Mesenchymal stem cell (in vitro differentiated cells and primary cell): ENCODE results near the gene C9orf78. TPM values are rescaled to one million over a fixed set of nuclear protein-coding genes. Genes with fewer than 3 reads are reported as not detected.

Experiments
- DNase-seq: peaks from one replicate; pipeline ENCODE4 v3.0.0-alpha.2; 2013
- H2AFZ ChIP-seq: one replicate; pipeline ENCODE4 v1.6.1; 2013; ENCODE audit warnings: low read depth, mild to moderate bottlenecking, control low read depth, inconsistent platforms, low read length, moderate library complexity
- H2AK5ac ChIP-seq: 2 replicates; pipeline ENCODE4 v1.6.1; 2013; ENCODE audit warnings: low read length, moderate library complexity, mild to moderate bottlenecking, inconsistent platforms; ENCODE audit not compliant: severe bottlenecking
- H2BK120ac ChIP-seq: one replicate; pipeline ENCODE4 v1.6.1; 2013; ENCODE audit warnings: low read depth, mild to moderate bottlenecking, inconsistent platforms, low read length, moderate library complexity
- H2BK12ac ChIP-seq, 2 experiments: one replicate each; pipeline ENCODE4 v1.6.1; 2013; ENCODE audit warnings: inconsistent platforms in 2 of 2, low read length in 2 of 2, mild to moderate bottlenecking in 2 of 2, moderate library complexity in 2 of 2, control low read depth in 1 of 2
- H2BK15ac ChIP-seq: one replicate; pipeline ENCODE4 v1.6.1; 2013; ENCODE audit warnings: mild to moderate bottlenecking, low read depth, inconsistent platforms; ENCODE audit not compliant: poor library complexity, severe bottlenecking
- H2BK5ac ChIP-seq: 2 replicates; pipeline ENCODE4 v1.6.1; 2013; ENCODE audit warnings: low read depth, mild to moderate bottlenecking, low read length, control low read depth, inconsistent platforms; ENCODE audit not compliant: poor library complexity, severe bottlenecking
- H3K14ac ChIP-seq, 2 experiments: one replicate each; pipeline ENCODE4 v1.6.1; 2013; ENCODE audit warnings: inconsistent platforms in 2 of 2, low read length in 2 of 2, control low read depth in 1 of 2, mild to moderate bottlenecking in 1 of 2, moderate library complexity in 1 of 2
- H3K18ac ChIP-seq, 2 experiments: one replicate each; pipeline ENCODE4 v1.6.1; 2013; ENCODE audit warnings: inconsistent platforms in 2 of 2, low read length in 2 of 2, control low read depth in 1 of 2, low read depth in 1 of 2, mild to moderate bottlenecking in 1 of 2
- H3K23ac ChIP-seq, 2 experiments: one replicate each; pipeline ENCODE4 v1.6.1; 2013; ENCODE audit warnings: inconsistent platforms in 2 of 2, low read length in 2 of 2, mild to moderate bottlenecking in 2 of 2, moderate library complexity in 2 of 2, control low read depth in 1 of 2
- H3K27ac ChIP-seq: 2 replicates; pipeline ENCODE4 v1.5.1; 2013; ENCODE audit warnings: mild to moderate bottlenecking, moderate library complexity, low read length, control low read depth, inconsistent platforms; ENCODE audit not compliant: poor library complexity, severe bottlenecking
- H3K27me3 ChIP-seq, 2 experiments: 2 replicates each; pipeline versions ENCODE4 v1.6.1 to v1.7.0; 2013; ENCODE audit warnings: low read length in 2 of 2, mild to moderate bottlenecking in 2 of 2, moderate library complexity in 2 of 2, control low read depth in 1 of 2, inconsistent platforms in 1 of 2; ENCODE audit not compliant: control insufficient read depth in 1 of 2, insufficient read depth in 1 of 2
- H3K36me3 ChIP-seq, 2 experiments: 2 replicates each; pipeline versions ENCODE4 v1.6.1 to v1.7.0; 2013; ENCODE audit warnings: low read length in 2 of 2, control low read depth in 1 of 2, inconsistent platforms in 1 of 2, low read depth in 1 of 2, mild to moderate bottlenecking in 1 of 2; ENCODE audit not compliant: insufficient read depth in 2 of 2, control insufficient read depth in 1 of 2
- H3K4ac ChIP-seq, 2 experiments: one replicate each; pipeline ENCODE4 v1.6.1; 2013; ENCODE audit warnings: inconsistent platforms in 2 of 2, low read length in 2 of 2, mild to moderate bottlenecking in 2 of 2, moderate library complexity in 2 of 2, control low read depth in 1 of 2, low read depth in 1 of 2
- H3K4me1 ChIP-seq: 2 replicates; pipeline ENCODE4 v1.6.1; 2013; ENCODE audit warnings: low read depth, low read length, control low read depth; ENCODE audit not compliant: control insufficient read depth, insufficient read depth
- H3K4me2 ChIP-seq: 2 replicates; pipeline ENCODE4 v1.6.1; 2013; ENCODE audit warnings: low read length, mild to moderate bottlenecking, inconsistent platforms; ENCODE audit not compliant: poor library complexity, severe bottlenecking
- H3K4me3 ChIP-seq, 2 experiments: 2 replicates each; pipeline versions ENCODE4 v1.5.1 to v1.7.0; 2013; ENCODE audit warnings: low read length in 2 of 2, mild to moderate bottlenecking in 2 of 2, control low read depth in 1 of 2, low read depth in 1 of 2; ENCODE audit not compliant: insufficient read depth in 1 of 2
- H3K79me1 ChIP-seq: replicated peaks from 2 replicates; pipeline ENCODE4 v1.6.1; 2013; ENCODE audit warnings: mild to moderate bottlenecking, control low read depth, low read length, inconsistent platforms; ENCODE audit not compliant: poor library complexity, severe bottlenecking
- H3K9ac ChIP-seq: 2 replicates; pipeline ENCODE4 v1.7.0; 2013; ENCODE audit warnings: mild to moderate bottlenecking, low read length, moderate library complexity
- H3K9me3 ChIP-seq: 2 replicates; pipeline ENCODE4 v1.7.0; 2013; ENCODE audit warnings: mild to moderate bottlenecking, low read length; ENCODE audit not compliant: control insufficient read depth
- H4K8ac ChIP-seq: one replicate; pipeline ENCODE4 v1.6.1; 2013; ENCODE audit warnings: inconsistent platforms, mild to moderate bottlenecking, low read length, moderate library complexity
- H4K91ac ChIP-seq: one replicate; pipeline ENCODE4 v1.6.1; 2013; ENCODE audit warnings: mild to moderate bottlenecking, low read length, inconsistent platforms
- WGBS: methylation state at CpG from one replicate; pipeline ENCODE4 v1.1.7; 2013; ENCODE audit warnings: mixed read lengths; 5-methylcytosine and 5-hydroxymethylcytosine counted together
- polyA plus RNA-seq, 2 experiments: library from polyadenylated mRNA; stranded (reverse); fragments of 200-250 nt; gene quantifications; one replicate each; pipeline ENCODE4 v1.2.3, GENCODE V29; 2013

C9orf78 gene
- 36.7 TPM for polyA plus RNA-seq (2013, experiment 1 of 2)
- polyA plus RNA-seq (2013, experiment 2 of 2): 38.1 TPM

GRCh38 chr9:129835128-129835859 is at the start of gene C9orf78, which contains the start of gene USP20:
Gene C9orf78 (minus strand): TSS chr9:129835275. CDS start chr9:129835221, 54 bp downstream.
Gene USP20 (plus strand): TSS chr9:129835458. CDS start chr9:129852556, 17,098 bp downstream.
- no peak within 1 kb of the TSS for H3K14ac ChIP-seq
- peaks cover 18 to 41% of the 10 kb centered on the region in 2 experiments for H3K36me3 ChIP-seq
- peak within 1 kb of the TSS; percentile 70 to 100 for H3K4me3 ChIP-seq
- H3K18ac ChIP-seq: peak within 1 kb of the TSS in 1 of 2 experiments; percentile 66
- peak within 1 kb of the TSS; percentile 48 for H2AFZ ChIP-seq
- H3K4me2 ChIP-seq: peak within 1 kb of the TSS; percentile 97
- H3K9me3 ChIP-seq: no peaks in the 10 kb centered on the region
- H3K27ac ChIP-seq: peak within 1 kb of the TSS; percentile 47
- peak within 1 kb of the TSS; percentile 41 for H4K91ac ChIP-seq
- WGBS: under 1% methylated on average over 66 of the region's 81 CpGs
- peak within 1 kb of the TSS in 1 of 2 experiments; percentile 47 for H3K4ac ChIP-seq
- H4K8ac ChIP-seq: peak within 1 kb of the TSS; percentile 80
- peak; percentile 93 for DNase-seq
- H3K4me1 ChIP-seq: peaks cover 22% of the 10 kb centered on the region
- no peak within 1 kb of the TSS for H2AK5ac ChIP-seq
- H2BK5ac ChIP-seq: no peak within 1 kb of the TSS
- H3K23ac ChIP-seq: peak within 1 kb of the TSS in 1 of 2 experiments; percentile 92
- no peak within 1 kb of the TSS for H2BK15ac ChIP-seq
- H3K27me3 ChIP-seq: no peaks in the 10 kb centered on the region
- no peak within 1 kb of the TSS for H2BK12ac ChIP-seq
- peak within 1 kb of the TSS; percentile 95 for H3K9ac ChIP-seq
- H3K79me1 ChIP-seq: peaks cover 36% of the 10 kb centered on the region
- peak within 1 kb of the TSS; percentile 92 for H2BK120ac ChIP-seq

- Histone ChIP-seq H3K9me3 (no peaks in the 10 kb centered on the region), H2AK5ac (peak overlapping the region; percentile 47), H3K14ac (no peak overlapping the region), H3K27me3 (no peaks in the 10 kb centered on the region), H3K4me2 (peak overlapping the region; percentile 52), H4K8ac (no peak overlapping the region), H3K79me1 (no peaks in the 10 kb centered on the region), H2BK15ac (no peak overlapping the region), H3K18ac (peak overlapping the region in 1 of 2 experiments; percentile 67), H3K4ac (peak overlapping the region; percentile 15 to 26), H3K23ac (no peak overlapping the region), H3K4me3 (peak overlapping the region in 1 of 2 experiments; percentile 59), H2BK12ac (peak overlapping the region; percentile 14 to 57), H3K27ac (no peak overlapping the region), H2AFZ (no peak overlapping the region), H2BK120ac (peak overlapping the region; percentile 11), H3K9ac (peak overlapping the region; percentile 80), H2BK5ac (no peak overlapping the region), H4K91ac (peak overlapping the region; percentile 94), H3K36me3 (peaks cover 10 to 14% of the 10 kb centered on the region in 2 experiments), H3K4me1 (peaks cover 34% of the 10 kb centered on the region)
- 17% methylated on average over 22 of the region's 24 CpGs for WGBS
- peak; percentile 87 for DNase-seq
These were observed 49.3 kb upstream of the C9orf78 start for GRCh38 chr9:129884220-129885017.

GRCh38 chr9:129881547-129882324 is 46.7 kb upstream of the C9orf78 start:
- no peak overlapping the region for H2BK5ac ChIP-seq
- peaks cover 9 to 14% of the 10 kb centered on the region in 2 experiments for H3K36me3 ChIP-seq
- no peak overlapping the region for H3K23ac ChIP-seq
- no peak overlapping the region for H4K91ac ChIP-seq
- H2AK5ac ChIP-seq: no peak overlapping the region
- H2AFZ ChIP-seq: no peak overlapping the region
- H4K8ac ChIP-seq: no peak overlapping the region
- no peak for DNase-seq
- no peak overlapping the region for H3K4me3 ChIP-seq
- H3K14ac ChIP-seq: no peak overlapping the region
- no peak overlapping the region for H3K18ac ChIP-seq
- H3K4ac ChIP-seq: no peak overlapping the region
- H3K9ac ChIP-seq: no peak overlapping the region
- H3K79me1 ChIP-seq: no peaks in the 10 kb centered on the region
- peaks cover 33% of the 10 kb centered on the region for H3K4me1 ChIP-seq
- no peaks in the 10 kb centered on the region for H3K9me3 ChIP-seq
- H3K4me2 ChIP-seq: no peak overlapping the region
- H3K27ac ChIP-seq: no peak overlapping the region
- H2BK12ac ChIP-seq: no peak overlapping the region
- no peak overlapping the region for H2BK15ac ChIP-seq
- WGBS: 92% methylated on average over 16 of the region's 19 CpGs
- no peak overlapping the region for H2BK120ac ChIP-seq
- H3K27me3 ChIP-seq: no peaks in the 10 kb centered on the region
